NCI-H446 treated with DMSO at 0.1 percent for 48 hours (cell line): ENCODE data around the gene ICAM5.

Experiments used
- DNase-seq: peaks from one replicate; lab custom pipeline; 2025; lab: John Stamatoyannopoulos, UW

The ICAM5 gene

DNA sequence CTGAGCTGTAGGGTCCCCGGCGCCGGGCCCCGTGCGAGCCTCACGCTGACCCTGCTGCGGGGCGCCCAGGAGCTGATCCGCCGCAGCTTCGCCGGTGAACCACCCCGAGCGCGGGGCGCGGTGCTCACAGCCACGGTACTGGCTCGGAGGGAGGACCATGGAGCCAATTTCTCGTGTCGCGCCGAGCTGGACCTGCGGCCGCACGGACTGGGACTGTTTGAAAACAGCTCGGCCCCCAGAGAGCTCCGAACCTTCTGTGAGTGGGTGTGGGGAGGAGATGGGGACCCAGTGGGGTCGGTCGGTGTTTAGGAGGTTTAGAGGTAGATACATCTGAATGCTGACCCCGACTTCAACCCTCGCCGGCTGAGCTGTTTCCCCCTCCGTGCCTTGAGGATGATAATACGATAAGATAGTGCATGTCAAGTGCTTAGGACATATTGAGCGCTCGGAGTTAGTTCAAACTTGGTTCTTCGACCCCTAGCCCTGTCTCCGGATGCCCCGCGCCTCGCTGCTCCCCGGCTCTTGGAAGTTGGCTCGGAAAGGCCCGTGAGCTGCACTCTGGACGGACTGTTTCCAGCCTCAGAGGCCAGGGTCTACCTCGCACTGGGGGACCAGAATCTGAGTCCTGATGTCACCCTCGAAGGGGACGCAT is 1.9 kb downstream of the ICAM5 start:
- DNase-seq = no peak

DNA sequence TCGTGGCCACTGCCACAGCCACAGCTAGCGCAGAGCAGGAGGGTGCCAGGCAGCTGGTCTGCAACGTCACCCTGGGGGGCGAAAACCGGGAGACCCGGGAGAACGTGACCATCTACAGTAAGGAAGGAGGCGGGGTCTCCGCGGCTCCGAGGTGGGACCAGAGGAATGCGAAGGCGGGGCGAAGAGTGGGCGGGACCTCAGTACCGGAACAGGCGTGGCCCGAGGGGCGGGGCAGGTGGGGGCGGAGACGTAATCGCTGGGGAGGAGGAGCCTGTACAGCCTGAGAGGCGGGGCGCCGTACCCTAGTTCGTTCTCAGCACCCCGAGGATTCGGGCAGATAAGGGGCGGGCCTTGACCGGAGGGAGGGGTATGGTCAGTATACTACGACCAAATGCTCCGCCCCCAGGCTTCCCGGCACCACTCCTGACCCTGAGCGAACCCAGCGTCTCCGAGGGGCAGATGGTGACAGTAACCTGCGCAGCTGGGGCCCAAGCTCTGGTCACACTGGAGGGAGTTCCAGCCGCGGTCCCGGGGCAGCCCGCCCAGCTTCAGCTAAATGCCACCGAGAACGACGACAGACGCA is 2.5 kb downstream of the ICAM5 start:
- DNase-seq = no peak

DNA sequence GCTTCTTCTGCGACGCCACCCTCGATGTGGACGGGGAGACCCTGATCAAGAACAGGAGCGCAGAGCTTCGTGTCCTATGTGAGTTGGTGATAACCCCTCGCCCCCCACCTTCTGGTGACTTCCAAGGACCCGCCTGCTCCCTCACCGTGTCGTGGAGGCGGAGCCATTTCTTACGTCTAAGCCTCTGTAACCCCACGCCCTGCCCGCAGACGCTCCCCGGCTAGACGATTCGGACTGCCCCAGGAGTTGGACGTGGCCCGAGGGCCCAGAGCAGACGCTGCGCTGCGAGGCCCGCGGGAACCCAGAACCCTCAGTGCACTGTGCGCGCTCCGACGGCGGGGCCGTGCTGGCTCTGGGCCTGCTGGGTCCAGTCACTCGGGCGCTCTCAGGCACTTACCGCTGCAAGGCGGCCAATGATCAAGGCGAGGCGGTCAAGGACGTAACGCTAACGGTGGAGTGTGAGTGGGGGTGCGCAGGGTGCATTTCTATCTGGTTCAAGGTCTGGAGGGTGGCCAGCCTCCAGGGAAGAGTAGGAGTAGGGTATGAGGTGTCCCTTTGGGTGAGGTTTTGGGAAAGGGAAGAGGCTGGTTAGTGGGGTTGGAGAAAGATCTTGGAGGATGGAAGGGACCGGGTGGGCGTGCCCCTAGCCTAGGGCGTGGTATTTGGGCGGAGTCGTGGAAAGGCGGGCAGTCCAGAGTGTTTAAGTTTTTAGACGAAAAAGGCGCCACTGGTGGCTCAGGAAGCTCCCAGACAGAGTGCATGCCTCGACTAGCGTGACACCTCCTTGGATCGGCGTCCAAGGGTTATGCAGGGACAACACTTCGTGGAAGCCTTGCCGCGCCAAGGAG is 3.3 kb downstream of the ICAM5 start:
- DNase-seq = no peak

DNA sequence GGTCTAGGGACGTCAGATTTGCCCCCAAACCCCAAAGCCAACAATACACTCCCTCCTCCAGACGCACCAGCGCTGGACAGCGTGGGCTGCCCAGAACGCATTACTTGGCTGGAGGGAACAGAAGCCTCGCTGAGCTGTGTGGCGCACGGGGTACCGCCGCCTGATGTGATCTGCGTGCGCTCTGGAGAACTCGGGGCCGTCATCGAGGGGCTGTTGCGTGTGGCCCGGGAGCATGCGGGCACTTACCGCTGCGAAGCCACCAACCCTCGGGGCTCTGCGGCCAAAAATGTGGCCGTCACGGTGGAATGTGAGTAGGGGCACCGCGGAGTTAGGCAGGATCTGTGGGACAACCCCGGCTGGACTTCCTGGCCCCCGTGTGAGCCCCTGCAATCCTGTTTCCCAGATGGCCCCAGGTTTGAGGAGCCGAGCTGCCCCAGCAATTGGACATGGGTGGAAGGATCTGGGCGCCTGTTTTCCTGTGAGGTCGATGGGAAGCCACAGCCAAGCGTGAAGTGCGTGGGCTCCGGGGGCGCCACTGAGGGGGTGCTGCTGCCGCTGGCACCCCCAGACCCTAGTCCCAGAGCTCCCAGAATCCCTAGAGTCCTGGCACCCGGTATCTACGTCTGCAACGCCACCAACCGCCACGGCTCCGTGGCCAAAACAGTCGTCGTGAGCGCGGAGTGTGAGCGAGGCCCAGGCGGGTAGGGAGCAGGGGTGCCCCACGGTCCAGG is 4.0 kb downstream of the ICAM5 start:
- DNase-seq = no peak

DNA sequence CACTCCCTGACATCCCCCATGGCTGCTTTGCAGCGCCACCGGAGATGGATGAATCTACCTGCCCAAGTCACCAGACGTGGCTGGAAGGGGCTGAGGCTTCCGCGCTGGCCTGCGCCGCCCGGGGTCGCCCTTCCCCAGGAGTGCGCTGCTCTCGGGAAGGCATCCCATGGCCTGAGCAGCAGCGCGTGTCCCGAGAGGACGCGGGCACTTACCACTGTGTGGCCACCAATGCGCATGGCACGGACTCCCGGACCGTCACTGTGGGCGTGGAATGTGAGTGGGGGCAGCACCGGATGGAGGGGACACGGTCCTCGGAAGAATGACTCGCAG is 4.6 kb downstream of the ICAM5 start:
- DNase-seq = no peak

DNA sequence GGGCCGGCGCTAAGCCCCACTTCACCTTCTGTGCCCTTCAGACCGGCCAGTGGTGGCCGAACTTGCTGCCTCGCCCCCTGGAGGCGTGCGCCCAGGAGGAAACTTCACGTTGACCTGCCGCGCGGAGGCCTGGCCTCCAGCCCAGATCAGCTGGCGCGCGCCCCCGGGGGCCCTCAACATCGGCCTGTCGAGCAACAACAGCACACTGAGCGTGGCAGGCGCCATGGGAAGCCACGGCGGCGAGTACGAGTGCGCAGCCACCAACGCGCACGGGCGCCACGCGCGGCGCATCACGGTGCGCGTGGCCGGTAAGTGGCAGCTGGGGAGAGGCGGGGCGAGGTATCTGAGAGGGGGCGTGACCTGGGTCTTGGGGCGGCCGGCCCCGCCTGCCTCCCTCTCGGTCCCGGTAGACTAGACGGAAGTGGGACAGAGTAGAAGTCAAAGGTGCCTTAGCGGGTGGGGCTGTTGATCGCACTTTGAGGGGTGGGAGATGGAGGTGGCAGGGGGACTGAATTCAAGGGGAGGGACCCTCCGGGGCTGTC is 5.6 kb downstream of the ICAM5 start:
- DNase-seq = no peak

DNA sequence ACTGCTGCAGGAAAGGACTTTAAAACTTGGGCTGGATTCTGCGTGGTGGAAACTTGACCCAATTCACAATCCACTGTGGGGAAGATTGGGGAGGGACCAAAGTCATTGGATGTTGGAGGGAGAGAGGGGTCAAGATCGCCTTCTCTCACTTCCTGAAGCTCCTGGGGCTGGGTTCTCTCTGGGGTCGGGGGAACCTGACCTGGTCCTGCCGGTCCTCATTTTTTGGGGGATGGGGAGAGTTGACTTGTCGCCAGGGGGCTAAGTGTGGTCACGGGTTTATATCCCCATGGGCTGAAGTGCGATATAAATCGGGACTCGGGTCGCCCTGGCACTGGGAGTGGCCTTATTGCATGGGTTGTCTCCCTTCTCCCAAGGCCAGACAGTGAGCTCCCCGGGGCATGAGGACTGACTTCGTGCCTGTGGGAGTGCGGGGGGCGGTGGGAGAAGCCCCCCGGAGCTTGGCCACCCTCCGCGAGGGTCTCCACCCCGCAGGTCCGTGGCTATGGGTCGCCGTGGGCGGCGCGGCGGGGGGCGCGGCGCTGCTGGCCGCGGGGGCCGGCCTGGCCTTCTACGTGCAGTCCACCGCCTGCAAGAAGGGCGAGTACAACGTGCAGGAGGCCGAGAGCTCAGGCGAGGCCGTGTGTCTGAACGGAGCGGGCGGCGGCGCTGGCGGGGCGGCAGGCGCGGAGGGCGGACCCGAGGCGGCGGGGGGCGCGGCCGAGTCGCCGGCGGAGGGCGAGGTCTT is 6.3 kb downstream of the ICAM5 start:
- no peak for DNase-seq

DNA sequence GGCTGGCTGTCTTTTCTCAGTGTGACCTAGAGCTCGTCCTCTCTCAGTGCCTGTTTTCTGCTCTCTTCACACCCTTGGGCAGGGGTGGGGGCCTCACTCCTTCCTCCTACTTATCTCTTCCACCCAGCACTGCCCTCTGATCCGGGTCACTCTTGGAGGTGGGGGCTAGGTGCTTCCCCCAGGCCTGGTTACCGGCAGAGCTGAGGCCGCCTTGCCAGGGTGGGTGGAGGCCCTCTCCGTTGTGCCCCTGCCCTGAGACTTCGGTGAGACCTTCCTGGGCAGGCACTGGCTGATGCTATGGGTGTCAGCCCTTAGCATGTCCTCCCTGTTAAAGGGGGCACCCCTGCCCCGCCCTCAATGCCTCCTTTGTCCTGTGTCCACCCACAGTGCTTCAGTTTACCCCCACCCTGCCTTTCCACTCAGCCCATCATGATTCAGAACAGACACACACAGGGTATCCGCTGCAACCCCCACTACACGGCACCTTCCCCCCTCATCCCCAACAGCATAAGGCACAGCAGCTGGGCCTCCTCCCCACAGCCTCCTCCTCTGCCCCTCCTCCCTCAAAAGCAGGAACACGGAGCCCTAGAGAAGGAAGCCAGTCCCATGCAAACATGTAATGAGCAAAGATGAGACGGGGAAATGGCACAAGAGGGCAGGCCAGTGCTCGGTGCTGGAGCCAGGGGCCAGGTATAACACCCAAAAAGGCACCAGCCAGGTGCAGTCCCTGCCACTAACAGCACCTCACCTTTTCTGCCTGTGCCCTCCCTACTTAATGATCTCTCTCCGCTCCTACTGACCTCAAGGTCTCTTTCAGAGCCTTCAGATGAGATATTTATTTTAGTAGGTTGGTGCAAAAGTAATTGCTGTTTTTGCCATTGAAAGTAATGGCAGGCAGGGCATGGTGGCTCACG is 10.1 kb downstream of the ICAM5 start:
- no peak for DNase-seq

DNA sequence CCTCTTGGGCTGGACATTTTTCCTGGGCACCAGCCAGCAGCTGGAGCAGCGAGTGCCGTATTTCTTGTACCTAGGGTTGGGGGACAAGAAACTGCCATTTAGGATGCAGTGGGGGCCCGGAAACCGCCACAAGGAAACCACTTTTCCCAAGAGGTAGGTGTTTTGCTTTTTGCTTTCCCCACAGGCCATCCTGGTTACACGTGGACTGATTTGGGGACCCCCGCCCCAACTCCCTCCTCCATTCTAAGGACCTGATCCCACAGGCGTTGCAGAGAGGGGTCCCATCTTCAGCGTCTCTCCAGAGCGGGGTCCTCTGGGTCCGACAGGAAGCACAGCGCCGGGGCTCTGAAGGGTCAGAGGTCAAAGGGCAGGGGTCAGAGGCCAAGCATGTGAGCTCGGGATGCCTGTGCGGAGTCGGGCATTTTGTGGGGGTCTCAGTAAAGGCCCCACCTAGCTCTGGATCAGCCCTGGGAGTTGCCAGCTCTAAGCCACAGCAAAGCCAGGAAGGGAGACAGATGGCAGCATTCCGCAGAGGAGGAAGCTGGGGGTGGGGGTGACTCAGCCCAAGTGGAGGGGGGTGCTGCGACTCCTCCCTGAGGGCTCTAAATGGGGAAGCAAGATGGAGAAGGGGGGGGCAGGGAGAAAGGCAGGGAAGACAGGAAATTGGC is 15.5 kb downstream of the ICAM5 start:
- DNase-seq = no peak

DNA sequence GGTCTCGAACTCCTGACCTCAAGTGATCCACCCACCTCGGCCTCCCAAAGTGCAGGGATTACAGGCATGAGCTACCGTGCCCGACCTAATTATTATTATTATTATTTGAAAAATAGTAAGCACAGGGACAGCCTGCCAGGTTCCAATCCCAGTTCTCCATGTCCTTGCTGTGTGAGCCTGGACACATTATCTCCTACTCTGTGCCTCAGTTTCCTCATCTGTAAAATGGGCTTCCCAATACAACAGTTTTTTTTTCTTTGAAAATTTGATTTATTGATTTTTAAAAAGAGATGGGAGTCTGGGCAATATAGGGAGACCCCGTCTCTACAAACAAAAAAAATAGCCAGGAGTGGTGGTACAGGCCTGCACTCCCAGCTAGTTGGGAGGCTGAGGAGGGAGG is 16.6 kb downstream of the ICAM5 start:
- no peak for DNase-seq

DNA sequence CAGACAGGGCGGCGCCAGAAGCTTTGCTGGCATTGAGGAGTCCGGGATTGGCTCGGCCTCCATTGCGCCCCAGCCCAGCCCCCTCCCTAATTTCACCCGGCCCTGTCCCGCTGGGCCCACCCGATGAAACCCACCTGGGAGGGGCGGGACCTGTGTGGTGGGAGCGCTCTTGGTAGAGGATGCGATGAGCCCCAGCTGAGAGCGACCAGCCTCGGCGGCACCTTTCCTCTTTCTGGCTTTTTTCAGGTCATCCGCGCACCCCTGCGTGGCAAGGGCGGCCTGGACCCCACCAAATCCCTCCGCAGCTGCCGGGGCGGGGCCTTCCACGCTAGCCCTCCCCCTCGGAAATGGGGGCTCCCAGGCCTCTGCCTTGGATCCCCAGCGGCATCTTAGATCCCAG is 19.7 kb downstream of the ICAM5 start, which contains the start of gene ZGLP1:
Gene ZGLP1, minus strand, starts transcription at position 393 of the 400 bp plus-strand sequence.
- no peak for DNase-seq

DNA sequence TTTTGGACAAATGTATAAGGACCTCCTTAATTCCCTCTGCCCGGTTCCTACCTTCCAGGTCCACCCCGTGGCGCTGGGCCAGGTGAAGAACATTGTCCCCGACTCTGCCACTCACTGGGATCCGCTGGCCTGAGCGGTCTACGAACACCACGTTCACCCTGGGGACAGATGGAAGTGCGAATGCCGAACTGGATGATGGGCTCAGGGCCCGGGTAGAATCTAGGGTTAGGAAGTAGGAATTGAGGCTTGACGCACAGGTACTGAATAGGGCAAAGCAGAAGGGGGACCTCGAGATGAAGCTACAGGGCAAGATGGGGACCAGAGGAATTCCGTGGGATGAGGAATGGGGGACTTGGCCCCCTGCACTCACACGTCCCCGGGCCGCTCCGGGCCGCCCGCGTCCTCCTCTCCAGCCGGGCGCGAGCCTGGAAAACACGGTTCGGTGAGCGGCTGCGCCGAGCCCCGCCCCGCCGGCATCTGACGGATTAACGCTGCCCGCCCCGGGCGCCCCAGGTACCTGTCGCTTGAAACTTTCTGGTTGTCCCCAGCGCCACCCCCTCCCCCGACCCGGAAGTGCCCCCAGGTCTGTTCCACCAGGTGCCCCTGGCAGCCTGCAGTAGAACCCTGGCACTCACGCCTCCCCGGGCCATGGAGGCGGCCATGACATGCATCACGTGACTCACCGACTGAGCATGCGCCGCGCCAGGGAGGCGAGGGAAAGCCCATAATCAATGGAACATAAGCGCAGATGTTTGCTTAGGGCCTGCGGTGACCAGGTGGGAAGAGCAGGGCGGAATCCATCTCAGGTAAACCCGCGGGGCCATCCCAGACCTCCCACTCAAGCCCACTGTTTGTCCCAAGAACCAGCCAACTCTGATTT is 25.8 kb downstream of the ICAM5 start, which contains the start of gene FDX2:
Gene FDX2, minus strand, starts transcription at position 681 of the 880 bp plus-strand sequence. Its CDS starts 19 bp downstream, at position 662.
- peak; percentile 54 for DNase-seq

DNA sequence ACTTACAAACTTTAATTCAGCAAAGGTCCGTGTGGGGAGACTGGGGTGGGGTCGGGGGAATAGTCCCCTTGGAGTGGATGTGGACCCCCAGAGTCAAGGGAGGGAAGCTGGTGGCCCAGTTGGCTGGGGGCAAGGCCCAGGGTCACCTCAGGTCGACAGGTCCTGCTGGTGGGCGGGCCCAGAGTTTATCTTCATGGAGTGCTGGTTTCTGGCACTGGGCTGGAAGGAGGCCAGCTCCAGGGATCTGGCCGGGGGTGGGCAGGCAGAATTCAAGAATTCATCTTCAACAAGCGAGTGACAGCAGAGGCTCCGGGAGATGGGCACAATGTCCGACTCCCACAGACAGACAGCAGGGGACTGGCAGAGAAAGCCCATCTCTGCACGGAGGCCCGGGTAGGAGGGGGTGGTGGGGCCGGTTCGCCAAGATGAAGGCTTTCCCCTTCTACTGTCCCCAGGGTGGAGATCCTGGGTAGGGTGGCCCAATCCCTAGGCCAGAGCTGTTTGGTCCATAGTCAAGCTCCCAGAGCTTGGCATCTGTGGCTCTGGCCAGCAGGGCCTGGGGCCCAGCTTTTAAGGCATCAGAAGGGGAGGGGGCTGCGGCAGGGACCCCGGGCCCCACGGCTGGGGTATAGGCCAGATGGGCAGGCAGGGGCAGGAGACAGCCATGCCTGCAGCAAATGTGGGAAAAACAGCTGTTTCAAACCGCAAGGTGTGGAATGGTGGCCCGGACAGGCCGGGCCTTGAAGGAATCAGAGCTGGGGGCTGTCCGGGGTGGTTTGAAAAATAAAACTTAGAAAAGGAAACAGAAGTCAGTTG is 26.7 kb downstream of the ICAM5 start:
- DNase-seq = no peak

DNA sequence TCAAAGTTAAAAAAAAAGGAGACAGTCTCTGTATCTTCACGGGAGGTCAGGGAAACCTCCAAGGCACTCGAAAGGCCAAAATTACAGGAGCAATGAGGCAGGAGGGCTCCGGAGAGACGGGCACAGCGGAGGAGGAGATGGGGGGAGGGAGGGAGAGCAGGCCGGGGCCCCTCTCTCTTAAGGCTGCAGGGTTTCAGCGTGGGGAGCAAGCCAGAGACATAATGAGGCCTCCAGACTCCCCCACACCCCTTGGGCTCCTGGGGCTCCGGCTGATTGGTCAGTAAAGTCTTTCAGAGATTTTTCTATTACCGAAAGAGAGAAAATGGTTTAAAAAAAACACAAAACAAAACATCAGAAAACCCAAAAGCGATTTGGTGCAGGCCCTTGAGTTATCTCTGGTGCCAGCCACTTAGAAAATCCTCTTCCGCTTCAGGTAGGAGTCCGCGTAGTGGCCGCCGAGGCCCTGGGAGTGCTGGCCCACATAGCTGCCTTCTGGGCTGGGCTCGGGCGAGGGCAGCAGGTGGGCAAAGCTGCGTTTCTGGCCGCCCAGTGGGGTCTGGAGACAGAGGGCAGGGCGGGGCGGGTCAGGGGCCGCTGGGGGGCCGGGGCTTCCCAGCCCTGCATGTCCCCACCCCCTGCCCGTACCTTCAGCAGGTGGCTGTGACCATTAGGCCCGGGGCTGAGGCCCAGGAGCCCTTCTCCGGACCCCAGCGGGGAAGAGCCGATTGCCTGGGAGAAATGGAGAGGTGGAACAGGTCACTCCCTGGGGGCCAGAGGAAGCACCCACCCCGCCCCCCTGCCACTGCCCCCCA is 27.5 kb downstream of the ICAM5 start:
- no peak for DNase-seq

DNA sequence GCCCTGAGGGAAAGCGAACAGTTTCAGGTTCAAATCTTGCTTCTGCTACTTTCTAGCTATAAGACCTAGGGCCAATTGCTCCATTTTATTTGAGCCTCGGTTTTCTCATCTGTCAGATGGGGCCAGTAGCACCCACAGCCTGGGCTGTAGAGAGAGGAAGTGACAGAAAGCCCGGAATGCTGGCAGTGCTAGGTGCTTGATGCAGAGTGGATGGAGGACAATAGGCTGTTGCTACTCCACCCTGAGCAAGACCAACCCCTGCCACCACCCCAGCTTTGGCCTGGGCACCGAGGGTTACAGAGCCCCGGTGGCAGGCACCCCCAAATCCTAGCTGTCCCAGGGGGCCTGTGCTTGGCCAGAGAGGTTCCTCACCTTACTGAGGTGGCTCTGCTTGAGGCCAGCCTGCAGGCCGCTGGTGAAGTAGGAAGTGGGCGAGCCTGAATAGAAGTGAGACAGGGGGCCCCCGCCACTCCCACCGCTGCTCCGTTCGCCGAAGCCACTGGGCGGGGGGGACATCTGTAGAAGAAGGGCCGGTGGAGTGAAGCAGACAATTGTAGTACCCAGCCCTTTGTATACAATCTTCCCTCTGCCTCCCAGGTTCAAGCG is 28.2 kb downstream of the ICAM5 start:
- no peak for DNase-seq

DNA sequence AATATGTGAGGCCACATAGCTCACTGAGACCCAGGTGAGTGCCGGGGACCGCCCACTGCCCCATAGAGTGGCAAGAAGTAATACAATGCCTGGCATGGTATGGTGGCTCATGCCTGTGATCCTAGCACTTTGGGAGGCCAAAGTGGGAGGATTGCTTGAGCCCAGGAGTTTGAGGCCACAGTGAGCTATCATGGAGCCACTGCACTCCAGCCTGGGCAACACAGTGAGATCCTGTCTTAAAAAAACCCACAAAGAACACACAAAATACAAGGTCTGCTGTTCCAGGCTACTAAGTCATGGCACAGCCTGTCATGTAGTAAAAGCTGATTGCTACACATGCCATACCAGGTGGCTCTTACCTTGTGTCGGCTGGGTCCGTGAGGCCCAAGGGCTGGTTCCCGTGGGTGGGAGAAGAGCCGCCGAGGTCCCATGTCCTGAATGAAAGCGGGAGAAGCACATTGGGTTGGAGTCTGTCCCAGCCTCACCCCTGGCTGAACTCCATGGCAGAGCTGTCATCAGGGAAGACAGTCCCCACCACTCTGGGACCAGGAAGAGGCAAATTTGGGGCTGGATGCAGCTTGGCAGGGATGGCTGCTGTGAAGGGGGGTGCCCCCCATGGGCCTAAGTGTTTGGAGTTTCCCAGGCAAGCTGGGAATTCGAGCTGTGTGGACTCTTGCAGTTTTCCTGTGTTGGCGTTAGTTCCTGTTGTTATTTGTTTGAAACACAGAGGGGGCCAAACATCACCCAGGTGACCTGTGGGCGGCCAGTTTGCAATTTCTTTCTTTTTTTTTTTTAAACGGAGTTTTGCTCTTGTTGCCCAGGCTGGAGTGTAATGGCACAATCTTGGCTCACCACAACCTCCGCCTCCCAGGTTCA is 29.3 kb downstream of the ICAM5 start:
- no peak for DNase-seq
